Measurements from ENCODE around the gene CRADD. TPM values are rescaled to one million over a fixed set of nuclear protein-coding genes. Genes with fewer than 3 reads are reported as not detected.

The CRADD gene
- total RNA-seq, 4 donors from 2014 or later: 11.8 to 49.5 (median 31.4) TPM

GRCh38 chr12:93857991-93858447, 180.8 kb downstream of the CRADD start:
- Histone ChIP-seq H3K27ac (no peak overlapping the region), H3K4me3 (no peak overlapping the region), H3K27me3 (no peaks in the 10 kb centered on the region), H3K36me3 (peaks cover 0 to 6% of the 10 kb centered on the region in 2 donors), H3K9me3 (no peaks in the 10 kb centered on the region), H3K4me1 (no peaks in the 10 kb centered on the region)
- ATAC-seq: no peak
- no peak for TF ChIP-seq POLR2A (IDR thresholded peaks at IDR 0.05)
- WGBS, 2 donors (ENCODE audit: low coverage in 1 of 2): 83 to 89% methylated on average over 2 of the region's 2 CpGs

- no peaks in the 10 kb centered on the region for H3K4me1 ChIP-seq
- ATAC-seq: no peak
- TF ChIP-seq POLR2AphosphoS5 (IDR thresholded peaks at IDR 0.05): no peak
- TF ChIP-seq POLR2A (IDR thresholded peaks at IDR 0.05): no peak
- no peak for TF ChIP-seq EP300 (IDR thresholded peaks at IDR 0.05)
- TF ChIP-seq CTCF (IDR thresholded peaks at IDR 0.05): no peak
- no peaks in the 10 kb centered on the region for H3K27me3 ChIP-seq
- no peak overlapping the region for H3K27ac ChIP-seq
- no peak overlapping the region for H3K4me3 ChIP-seq
- 52 to 55% methylated on average over 7 of the region's 7 CpGs for WGBS, 2 donors (ENCODE audit: low coverage in 1 of 2)
- no peaks in the 10 kb centered on the region for H3K36me3 ChIP-seq
- peaks cover 0 to 17% (median 0%) of the 10 kb centered on the region in 3 donors for H3K9me3 ChIP-seq
Measured at GRCh38 chr12:93860668-93861373, 183.6 kb downstream of the CRADD start.

GRCh38 chr12:93862424-93862823, 185.2 kb downstream of the CRADD start:
- peaks cover 0 to 30% (median 0%) of the 10 kb centered on the region in 3 donors for H3K9me3 ChIP-seq
- H3K4me1 ChIP-seq: no peaks in the 10 kb centered on the region
- H3K36me3 ChIP-seq: peaks cover 0 to 5% of the 10 kb centered on the region in 2 donors
- TF ChIP-seq CTCF (IDR thresholded peaks at IDR 0.05) (no peak), POLR2A (IDR thresholded peaks at IDR 0.05) (no peak)
- H3K27ac ChIP-seq: no peak overlapping the region
- ATAC-seq: no peak
- H3K4me3 ChIP-seq: no peak overlapping the region
- WGBS, 2 donors (ENCODE audit: low coverage in 1 of 2): 100% methylated on average over 1 of the region's 1 CpG; no CpG with 5 or more reads in 1 of the 2 donors
- H3K27me3 ChIP-seq: no peaks in the 10 kb centered on the region

GRCh38 chr12:93865751-93866150, 188.6 kb downstream of the CRADD start:
- H3K27me3 ChIP-seq: no peaks in the 10 kb centered on the region
- no peak overlapping the region for H3K4me3 ChIP-seq
- ATAC-seq: no peak
- WGBS, 2 donors (ENCODE audit: low coverage in 1 of 2): 83 to 100% methylated on average over 1 of the region's 1 CpG
- peaks cover 0 to 5% of the 10 kb centered on the region in 2 donors for H3K36me3 ChIP-seq
- TF ChIP-seq EP300 (IDR thresholded peaks at IDR 0.05) (no peak), POLR2A (IDR thresholded peaks at IDR 0.05) (no peak), POLR2AphosphoS5 (IDR thresholded peaks at IDR 0.05) (no peak), CTCF (IDR thresholded peaks at IDR 0.05) (no peak)
- H3K9me3 ChIP-seq: peaks cover 0 to 45% (median 0%) of the 10 kb centered on the region in 3 donors
- H3K4me1 ChIP-seq: no peaks in the 10 kb centered on the region
- no peak overlapping the region for H3K27ac ChIP-seq

- Histone ChIP-seq H3K9me3 (peaks cover 0 to 61% (median 3%) of the 10 kb centered on the region in 3 donors), H3K4me1 (no peaks in the 10 kb centered on the region), H3K4me3 (no peak overlapping the region), H3K36me3 (peaks cover 0 to 5% of the 10 kb centered on the region in 2 donors), H3K27me3 (no peaks in the 10 kb centered on the region), H3K27ac (no peak overlapping the region)
- ATAC-seq: no peak
- TF ChIP-seq POLR2A (IDR thresholded peaks at IDR 0.05): no peak
- TF ChIP-seq EP300 (IDR thresholded peaks at IDR 0.05): no peak
- TF ChIP-seq POLR2AphosphoS5 (IDR thresholded peaks at IDR 0.05): no peak
- TF ChIP-seq CTCF (IDR thresholded peaks at IDR 0.05): no peak
Measured at GRCh38 chr12:93868771-93869170, 191.6 kb downstream of the CRADD start.
